ENCODE results near the gene SUMF1. TPM values are rescaled to one million over a fixed set of nuclear protein-coding genes. Genes with fewer than 3 reads are reported as not detected.

Gene SUMF1
- total and polyA plus RNA-seq, 2 of the 13 experiments (the other 11 are each of a cell fraction or from before 2014, with no cell fraction given): 18.5 to 28.9 TPM

- TF ChIP-seq, protein P1, sequence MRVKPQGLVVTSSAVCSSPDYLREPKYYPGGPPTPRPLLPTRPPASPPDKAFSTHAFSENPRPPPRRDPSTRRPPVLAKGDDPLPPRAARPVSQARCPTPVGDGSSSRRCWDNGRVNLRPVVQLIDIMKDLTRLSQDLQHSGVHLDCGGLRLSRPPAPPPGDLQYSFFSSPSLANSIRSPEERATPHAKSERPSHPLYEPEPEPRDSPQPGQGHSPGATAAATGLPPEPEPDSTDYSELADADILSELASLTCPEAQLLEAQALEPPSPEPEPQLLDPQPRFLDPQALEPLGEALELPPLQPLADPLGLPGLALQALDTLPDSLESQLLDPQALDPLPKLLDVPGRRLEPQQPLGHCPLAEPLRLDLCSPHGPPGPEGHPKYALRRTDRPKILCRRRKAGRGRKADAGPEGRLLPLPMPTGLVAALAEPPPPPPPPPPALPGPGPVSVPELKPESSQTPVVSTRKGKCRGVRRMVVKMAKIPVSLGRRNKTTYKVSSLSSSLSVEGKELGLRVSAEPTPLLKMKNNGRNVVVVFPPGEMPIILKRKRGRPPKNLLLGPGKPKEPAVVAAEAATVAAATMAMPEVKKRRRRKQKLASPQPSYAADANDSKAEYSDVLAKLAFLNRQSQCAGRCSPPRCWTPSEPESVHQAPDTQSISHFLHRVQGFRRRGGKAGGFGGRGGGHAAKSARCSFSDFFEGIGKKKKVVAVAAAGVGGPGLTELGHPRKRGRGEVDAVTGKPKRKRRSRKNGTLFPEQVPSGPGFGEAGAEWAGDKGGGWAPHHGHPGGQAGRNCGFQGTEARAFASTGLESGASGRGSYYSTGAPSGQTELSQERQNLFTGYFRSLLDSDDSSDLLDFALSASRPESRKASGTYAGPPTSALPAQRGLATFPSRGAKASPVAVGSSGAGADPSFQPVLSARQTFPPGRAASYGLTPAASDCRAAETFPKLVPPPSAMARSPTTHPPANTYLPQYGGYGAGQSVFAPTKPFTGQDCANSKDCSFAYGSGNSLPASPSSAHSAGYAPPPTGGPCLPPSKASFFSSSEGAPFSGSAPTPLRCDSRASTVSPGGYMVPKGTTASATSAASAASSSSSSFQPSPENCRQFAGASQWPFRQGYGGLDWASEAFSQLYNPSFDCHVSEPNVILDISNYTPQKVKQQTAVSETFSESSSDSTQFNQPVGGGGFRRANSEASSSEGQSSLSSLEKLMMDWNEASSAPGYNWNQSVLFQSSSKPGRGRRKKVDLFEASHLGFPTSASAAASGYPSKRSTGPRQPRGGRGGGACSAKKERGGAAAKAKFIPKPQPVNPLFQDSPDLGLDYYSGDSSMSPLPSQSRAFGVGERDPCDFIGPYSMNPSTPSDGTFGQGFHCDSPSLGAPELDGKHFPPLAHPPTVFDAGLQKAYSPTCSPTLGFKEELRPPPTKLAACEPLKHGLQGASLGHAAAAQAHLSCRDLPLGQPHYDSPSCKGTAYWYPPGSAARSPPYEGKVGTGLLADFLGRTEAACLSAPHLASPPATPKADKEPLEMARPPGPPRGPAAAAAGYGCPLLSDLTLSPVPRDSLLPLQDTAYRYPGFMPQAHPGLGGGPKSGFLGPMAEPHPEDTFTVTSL (CRISPR knock-in tag; IDR thresholded peaks at IDR 0.05; ENCODE audit: borderline replicate concordance): no peak
- TF ChIP-seq EED (CRISPR knock-in tag; IDR thresholded peaks at IDR 0.05) (peak; percentile 76; the same call in 1 of the 2 replicates), RELA (CRISPR knock-in tag; IDR thresholded peaks at IDR 0.05) (peak; percentile 64; the same call in 1 of the 2 replicates), ZNF207 (IDR thresholded peaks at IDR 0.05; ENCODE audit: borderline replicate concordance) (no peak), ZSCAN25 (CRISPR knock-in tag; IDR thresholded peaks at IDR 0.05) (0 out of 2 replicates have a peak, but pooled peaks have one; percentile 23), CEBPB (IDR thresholded peaks at IDR 0.05; ENCODE audit: borderline replicate concordance, low read depth, low read length) (no peak), ZC3H4 (CRISPR knock-in tag; IDR thresholded peaks at IDR 0.05; ENCODE audit: borderline replicate concordance) (no peak), ELF3 (CRISPR knock-in tag; IDR thresholded peaks at IDR 0.05) (peak; percentile 51; the same call in 1 of the 2 replicates), TRAFD1 (CRISPR knock-in tag; IDR thresholded peaks at IDR 0.05; ENCODE audit: borderline replicate concordance) (no peak), BCL6 (CRISPR knock-in tag; IDR thresholded peaks at IDR 0.05) (peak; percentile 57; the same call in 1 of the 2 replicates), FOXC1 (CRISPR knock-in tag; IDR thresholded peaks at IDR 0.05; ENCODE audit: borderline replicate concordance) (peak; percentile 89), ZIK1 (CRISPR knock-in tag; IDR thresholded peaks at IDR 0.05; ENCODE audit: borderline replicate concordance, low read depth) (peak; percentile 73; the same call in 1 of the 2 replicates), ARNTL (CRISPR knock-in tag; IDR thresholded peaks at IDR 0.05) (peak; percentile 96)
- TF ChIP-seq, protein P2, sequence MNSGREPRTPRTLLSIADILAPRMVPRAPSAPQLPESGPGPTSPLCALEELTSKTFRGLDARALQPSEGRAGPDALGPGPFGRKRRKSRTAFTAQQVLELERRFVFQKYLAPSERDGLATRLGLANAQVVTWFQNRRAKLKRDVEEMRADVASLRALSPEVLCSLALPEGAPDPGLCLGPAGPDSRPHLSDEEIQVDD (CRISPR knock-in tag; IDR thresholded peaks at IDR 0.05; ENCODE audit: borderline replicate concordance): no peak
- TF ChIP-seq, protein P3, sequence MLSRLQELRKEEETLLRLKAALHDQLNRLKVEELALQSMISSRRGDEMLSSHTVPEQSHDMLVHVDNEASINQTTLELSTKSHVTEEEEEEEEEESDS (CRISPR knock-in tag; IDR thresholded peaks at IDR 0.05; ENCODE audit: borderline replicate concordance): no peak
- TF ChIP-seq, protein P4, sequence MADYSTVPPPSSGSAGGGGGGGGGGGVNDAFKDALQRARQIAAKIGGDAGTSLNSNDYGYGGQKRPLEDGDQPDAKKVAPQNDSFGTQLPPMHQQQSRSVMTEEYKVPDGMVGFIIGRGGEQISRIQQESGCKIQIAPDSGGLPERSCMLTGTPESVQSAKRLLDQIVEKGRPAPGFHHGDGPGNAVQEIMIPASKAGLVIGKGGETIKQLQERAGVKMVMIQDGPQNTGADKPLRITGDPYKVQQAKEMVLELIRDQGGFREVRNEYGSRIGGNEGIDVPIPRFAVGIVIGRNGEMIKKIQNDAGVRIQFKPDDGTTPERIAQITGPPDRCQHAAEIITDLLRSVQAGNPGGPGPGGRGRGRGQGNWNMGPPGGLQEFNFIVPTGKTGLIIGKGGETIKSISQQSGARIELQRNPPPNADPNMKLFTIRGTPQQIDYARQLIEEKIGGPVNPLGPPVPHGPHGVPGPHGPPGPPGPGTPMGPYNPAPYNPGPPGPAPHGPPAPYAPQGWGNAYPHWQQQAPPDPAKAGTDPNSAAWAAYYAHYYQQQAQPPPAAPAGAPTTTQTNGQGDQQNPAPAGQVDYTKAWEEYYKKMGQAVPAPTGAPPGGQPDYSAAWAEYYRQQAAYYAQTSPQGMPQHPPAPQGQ (CRISPR knock-in tag; IDR thresholded peaks at IDR 0.05; ENCODE audit: borderline replicate concordance): no peak
- TF ChIP-seq, protein P5, sequence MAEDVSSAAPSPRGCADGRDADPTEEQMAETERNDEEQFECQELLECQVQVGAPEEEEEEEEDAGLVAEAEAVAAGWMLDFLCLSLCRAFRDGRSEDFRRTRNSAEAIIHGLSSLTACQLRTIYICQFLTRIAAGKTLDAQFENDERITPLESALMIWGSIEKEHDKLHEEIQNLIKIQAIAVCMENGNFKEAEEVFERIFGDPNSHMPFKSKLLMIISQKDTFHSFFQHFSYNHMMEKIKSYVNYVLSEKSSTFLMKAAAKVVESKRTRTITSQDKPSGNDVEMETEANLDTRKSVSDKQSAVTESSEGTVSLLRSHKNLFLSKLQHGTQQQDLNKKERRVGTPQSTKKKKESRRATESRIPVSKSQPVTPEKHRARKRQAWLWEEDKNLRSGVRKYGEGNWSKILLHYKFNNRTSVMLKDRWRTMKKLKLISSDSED (CRISPR knock-in tag; IDR thresholded peaks at IDR 0.05): no peak
Measured at GRCh38 chr3:4466741-4467521, at the start of gene SUMF1 (continued).
